ENCODE results near the gene IDE.
"Not testable (repeated sequence)": the region's sequence is repeated elsewhere in the genome, so short reads cannot be mapped to it uniquely, and the experiment has no call there.

The IDE gene

GRCh38 chr10:92483539-92483938, 90.4 kb downstream of the IDE start:
- no peak for DNase-seq

GRCh38 chr10:92480413-92480812, 93.5 kb downstream of the IDE start:
- no peak for DNase-seq

GRCh38 chr10:92479547-92479946, 94.3 kb downstream of the IDE start:
- no peak for DNase-seq

- no peak for DNase-seq
These were observed 95.4 kb downstream of the IDE start for GRCh38 chr10:92478536-92478935.

- no peak for DNase-seq
These were observed 98.5 kb downstream of the IDE start for GRCh38 chr10:92475357-92475868.

- no peak for DNase-seq
These were observed 103.9 kb downstream of the IDE start for GRCh38 chr10:92470026-92470425.

- DNase-seq = no peak
These were observed 109.5 kb downstream of the IDE start for GRCh38 chr10:92464364-92464763.

GRCh38 chr10:92463582-92463981, 110.3 kb downstream of the IDE start:
- DNase-seq = no peak

GRCh38 chr10:92454955-92455354, 118.9 kb downstream of the IDE start:
- DNase-seq = not testable (repeated sequence)

- DNase-seq = no peak
These were observed 121.6 kb downstream of the IDE start for GRCh38 chr10:92452313-92452712.

- no peak for DNase-seq
These were observed 122.5 kb downstream of the IDE start for GRCh38 chr10:92451431-92451830.

- DNase-seq = no peak
These were observed 123.0 kb downstream of the IDE start for GRCh38 chr10:92450896-92451295.

- no peak for DNase-seq
These were observed 133.3 kb downstream of the IDE start for GRCh38 chr10:92440578-92440977.

GRCh38 chr10:92438220-92438619, 135.7 kb downstream of the IDE start:
- no peak for DNase-seq

GRCh38 chr10:92436611-92437010, 137.3 kb downstream of the IDE start:
- no peak for DNase-seq

- not testable (repeated sequence) for DNase-seq
These were observed 137.8 kb downstream of the IDE start for GRCh38 chr10:92436065-92436464.

GRCh38 chr10:92434385-92434784, 139.5 kb downstream of the IDE start:
- no peak for DNase-seq

GRCh38 chr10:92432596-92432995, 141.3 kb downstream of the IDE start:
- DNase-seq = no peak

- no peak for DNase-seq
These were observed 143.8 kb downstream of the IDE start for GRCh38 chr10:92430103-92430502.

GRCh38 chr10:92421550-92421949, 152.3 kb downstream of the IDE start:
- DNase-seq = no peak

GRCh38 chr10:92420546-92421275, 153.2 kb downstream of the IDE start:
- DNase-seq = no peak

- DNase-seq = no peak
These were observed 153.9 kb downstream of the IDE start for GRCh38 chr10:92419740-92420545.

- DNase-seq = no peak
These were observed 155.0 kb downstream of the IDE start for GRCh38 chr10:92418891-92419290.

GRCh38 chr10:92418221-92418620, 155.7 kb downstream of the IDE start:
- no peak for DNase-seq
